BE2C (cell line): ENCODE measurements around the gene IGFBPL1.

Source experiments
- DNase-seq: peaks from one replicate; pipeline ENCODE4 v3.0.0-alpha.2; 2020
- H3K27me3 ChIP-seq: fragments of 250-450 bp; sonication (Bioruptor Pico); 2 replicates; pipeline ENCODE4 v1.5.1; 2020; ENCODE audit warnings: mild to moderate bottlenecking
- H3K36me3 ChIP-seq: fragments of 250-450 bp; sonication (Bioruptor Pico); 2 replicates; pipeline ENCODE4 v1.5.1; 2020; ENCODE audit warnings: mild to moderate bottlenecking
- H3K4me1 ChIP-seq: fragments of 250-450 bp; sonication (Bioruptor Pico); 2 replicates; pipeline ENCODE4 v1.5.1; 2020
- H3K4me3 ChIP-seq: 2 replicates; pipeline ENCODE4 v1.5.1; 2011; ENCODE audit warnings: low read depth, low read length
- H3K9me3 ChIP-seq: fragments of 250-450 bp; sonication (Bioruptor Pico); 2 replicates; pipeline ENCODE4 v1.5.1; 2020
- TF ChIP-seq, protein P1 (sequence below): IDR thresholded peaks from 2 replicates; pipeline ENCODE4 v1.5.1; 2012; ENCODE audit warnings: mild to moderate bottlenecking, low read depth, low read length

The IGFBPL1 gene

DNA sequence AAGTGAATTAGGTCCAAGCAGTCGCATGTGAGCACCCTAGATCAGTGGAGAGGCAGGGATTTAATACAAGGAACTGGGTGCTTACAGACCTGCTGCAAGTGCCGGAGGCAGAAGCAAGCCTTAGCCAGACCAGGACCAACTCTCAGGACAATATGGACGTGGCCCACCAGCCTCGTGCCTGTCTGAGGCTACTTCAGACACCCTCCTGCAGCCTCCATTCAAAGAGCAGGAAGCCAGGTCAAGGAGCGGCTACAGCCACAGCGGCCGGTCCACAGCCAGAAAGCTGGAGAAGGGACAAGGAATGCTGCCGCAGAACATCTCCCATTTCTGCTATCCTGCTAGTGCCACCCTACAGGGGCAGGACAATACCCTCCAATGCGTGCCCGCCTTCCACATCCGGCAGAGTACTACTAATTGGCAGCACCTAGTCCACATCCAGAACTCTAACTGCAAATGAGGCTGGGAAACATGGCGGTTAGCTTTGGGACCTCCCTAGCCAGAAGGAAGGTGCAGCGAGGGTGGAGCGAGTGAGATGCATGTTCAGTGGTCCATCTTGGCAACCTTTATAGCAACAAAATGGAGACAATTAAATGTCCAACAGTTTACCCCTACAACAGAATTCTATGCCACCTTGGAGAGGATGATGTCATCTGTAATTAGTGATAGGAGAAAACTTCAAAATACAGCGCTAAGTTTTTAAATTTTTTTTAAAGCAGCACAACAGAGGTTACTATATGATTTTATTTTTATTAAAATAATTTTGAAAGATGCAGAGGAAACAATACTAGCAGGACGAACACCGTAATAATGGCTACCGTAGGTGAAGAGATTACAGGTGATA, 32.8 kb downstream of the IGFBPL1 start:
- H3K4me1 ChIP-seq, result no peaks in the 10 kb centered on the region
- peak overlapping the region; percentile 84 for H3K4me3 ChIP-seq
- no peaks in the 10 kb centered on the region for H3K9me3 ChIP-seq
- DNase-seq, result no peak
- H3K27me3 ChIP-seq, result no peaks in the 10 kb centered on the region
- H3K36me3 ChIP-seq, result peaks cover 12% of the 10 kb centered on the region
- TF ChIP-seq, protein P1, sequence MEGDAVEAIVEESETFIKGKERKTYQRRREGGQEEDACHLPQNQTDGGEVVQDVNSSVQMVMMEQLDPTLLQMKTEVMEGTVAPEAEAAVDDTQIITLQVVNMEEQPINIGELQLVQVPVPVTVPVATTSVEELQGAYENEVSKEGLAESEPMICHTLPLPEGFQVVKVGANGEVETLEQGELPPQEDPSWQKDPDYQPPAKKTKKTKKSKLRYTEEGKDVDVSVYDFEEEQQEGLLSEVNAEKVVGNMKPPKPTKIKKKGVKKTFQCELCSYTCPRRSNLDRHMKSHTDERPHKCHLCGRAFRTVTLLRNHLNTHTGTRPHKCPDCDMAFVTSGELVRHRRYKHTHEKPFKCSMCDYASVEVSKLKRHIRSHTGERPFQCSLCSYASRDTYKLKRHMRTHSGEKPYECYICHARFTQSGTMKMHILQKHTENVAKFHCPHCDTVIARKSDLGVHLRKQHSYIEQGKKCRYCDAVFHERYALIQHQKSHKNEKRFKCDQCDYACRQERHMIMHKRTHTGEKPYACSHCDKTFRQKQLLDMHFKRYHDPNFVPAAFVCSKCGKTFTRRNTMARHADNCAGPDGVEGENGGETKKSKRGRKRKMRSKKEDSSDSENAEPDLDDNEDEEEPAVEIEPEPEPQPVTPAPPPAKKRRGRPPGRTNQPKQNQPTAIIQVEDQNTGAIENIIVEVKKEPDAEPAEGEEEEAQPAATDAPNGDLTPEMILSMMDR, result no peak

DNA sequence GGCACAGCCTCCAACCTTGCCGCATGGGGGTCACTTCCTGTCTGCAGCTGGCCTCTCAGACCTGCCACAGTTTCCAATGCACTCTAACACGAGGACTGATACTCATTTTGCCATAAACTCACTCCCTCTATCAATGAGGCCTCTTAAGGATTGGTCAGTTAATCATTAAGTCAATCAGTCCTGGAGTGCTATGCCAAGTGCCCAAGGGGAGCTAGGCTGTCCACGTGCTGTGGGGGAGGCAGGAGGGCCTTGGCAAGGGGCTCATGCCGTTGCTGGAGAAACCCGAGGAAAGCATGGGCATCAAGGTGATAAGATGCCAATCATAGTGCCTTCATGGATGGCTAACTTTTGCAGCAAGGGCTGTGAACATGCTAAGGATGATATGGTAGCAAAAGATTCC, 33.4 kb downstream of the IGFBPL1 start:
- Histone ChIP-seq H3K36me3 (peaks cover 5% of the 10 kb centered on the region), H3K27me3 (no peaks in the 10 kb centered on the region), H3K4me1 (no peaks in the 10 kb centered on the region), H3K4me3 (no peak overlapping the region), H3K9me3 (no peaks in the 10 kb centered on the region)
- TF ChIP-seq, protein P1, result no peak
- no peak for DNase-seq

DNA sequence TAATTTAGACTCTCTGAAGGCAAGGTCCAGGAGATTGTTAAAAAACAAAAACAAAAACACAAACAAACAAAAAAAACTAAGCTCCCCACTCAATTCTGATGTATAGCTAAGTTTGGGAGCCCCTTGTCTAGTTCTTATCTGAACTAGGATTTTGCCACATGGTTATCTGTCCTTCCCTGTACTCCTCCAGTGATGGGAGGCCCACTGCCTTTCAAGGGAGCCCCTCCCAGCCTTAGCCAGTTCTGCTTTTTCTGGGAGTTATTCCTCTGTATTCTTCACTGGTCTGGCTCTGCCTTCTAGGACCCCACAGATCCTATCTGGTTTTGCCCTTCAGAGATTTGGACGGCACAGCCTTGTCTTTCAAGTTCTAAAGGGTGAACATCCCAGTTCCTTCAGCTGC, 33.8 kb downstream of the IGFBPL1 start:
- no peak for DNase-seq
- Histone ChIP-seq H3K9me3 (no peaks in the 10 kb centered on the region), H3K4me1 (no peaks in the 10 kb centered on the region), H3K4me3 (no peak overlapping the region), H3K27me3 (no peaks in the 10 kb centered on the region), H3K36me3 (peaks cover 1% of the 10 kb centered on the region; the same call in 1 of the 2 replicates)
- TF ChIP-seq, protein P1, result no peak

DNA sequence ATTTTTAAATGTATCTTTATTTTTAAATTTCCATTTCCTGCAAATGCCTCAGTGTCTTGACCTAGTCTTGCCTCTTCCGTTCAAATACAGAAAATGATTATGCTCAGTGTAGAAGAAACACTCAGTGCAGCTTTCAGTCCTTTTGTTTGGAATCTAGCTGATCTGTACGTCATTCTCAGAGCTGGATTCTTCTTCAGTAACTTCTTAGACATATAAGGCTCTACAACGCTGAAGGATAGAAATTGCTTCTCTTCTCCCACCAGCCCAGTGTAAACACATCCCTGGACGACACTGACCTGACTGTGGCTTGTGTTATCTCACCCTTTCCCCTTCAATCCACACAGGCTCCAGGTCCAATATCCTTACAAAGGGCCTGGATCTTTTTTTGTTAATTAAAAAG, 34.9 kb downstream of the IGFBPL1 start:
- Histone ChIP-seq H3K9me3 (no peaks in the 10 kb centered on the region), H3K36me3 (no peaks in the 10 kb centered on the region), H3K4me1 (no peaks in the 10 kb centered on the region), H3K27me3 (no peaks in the 10 kb centered on the region), H3K4me3 (no peak overlapping the region)
- no peak for DNase-seq
- TF ChIP-seq, protein P1, result no peak

DNA sequence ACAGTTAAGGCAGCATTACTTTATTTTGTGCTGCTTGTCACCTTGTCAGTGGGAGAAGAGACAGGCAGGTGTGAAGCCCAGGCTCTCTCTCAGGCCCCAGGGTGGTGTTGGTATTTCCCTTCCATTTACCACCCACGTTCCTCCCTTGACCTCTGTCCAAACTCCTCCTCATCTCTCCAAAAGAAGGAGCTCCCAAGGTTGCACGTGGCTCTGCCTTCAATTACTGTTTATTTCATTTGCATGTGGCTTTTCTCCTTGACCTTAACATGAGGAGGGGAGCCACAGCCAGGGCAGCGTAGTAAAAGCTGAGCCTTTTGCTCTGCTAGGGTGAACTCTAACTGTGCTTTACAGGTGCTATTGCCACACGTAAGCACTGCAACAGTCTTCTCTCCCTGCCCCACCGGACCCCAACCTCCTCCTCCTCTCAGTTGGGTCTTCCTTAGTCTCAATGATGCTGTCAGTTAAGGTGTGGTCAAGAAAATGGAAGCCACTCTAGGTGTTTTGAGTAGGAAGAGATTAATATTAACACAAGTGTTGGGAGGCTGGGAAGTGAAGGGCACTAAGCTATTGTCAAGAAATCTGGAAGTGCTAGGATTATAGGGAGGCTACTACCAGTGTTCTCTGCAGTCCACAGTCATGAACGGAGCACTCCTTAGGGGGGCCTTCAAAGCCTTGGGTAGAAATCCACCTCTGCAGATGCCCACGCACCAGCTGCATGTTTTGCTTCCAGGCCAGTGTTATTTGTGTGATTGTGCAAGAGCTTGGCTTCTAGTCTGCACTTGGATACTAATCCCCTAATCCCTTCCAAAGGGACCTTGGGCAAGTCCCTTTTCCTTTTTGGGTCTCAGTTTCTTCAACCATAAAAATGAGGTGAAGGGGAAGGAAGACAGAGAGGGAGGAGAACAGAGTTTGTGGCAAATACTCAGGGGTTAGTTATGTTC, 35.7 kb downstream of the IGFBPL1 start:
- DNase-seq, result no peak

More for the DNA sequence above, 35.7 kb downstream of the IGFBPL1 start:
- H3K4me3 ChIP-seq, result no peak overlapping the region
- H3K4me1 ChIP-seq, result no peaks in the 10 kb centered on the region
- no peaks in the 10 kb centered on the region for H3K36me3 ChIP-seq
- TF ChIP-seq, protein P1, result no peak
- no peaks in the 10 kb centered on the region for H3K9me3 ChIP-seq
- no peaks in the 10 kb centered on the region for H3K27me3 ChIP-seq
